Myocyte (in vitro differentiated cells): ENCODE data around the gene PRR12. TPM values are rescaled to one million over a fixed set of nuclear protein-coding genes. Genes with fewer than 3 reads are reported as not detected.

Experiments
- DNase-seq: peaks from one replicate; pipeline ENCODE4 v3.0.0-alpha.2; 2012; ENCODE audit warnings: low read depth
- polyA plus RNA-seq: library from polyadenylated mRNA; unstranded; fragments of >200 nt; gene quantifications from one replicate; pipeline ENCODE4 v1.2.1, GENCODE V29; 2012; ENCODE audit warnings: missing spikeins
- total RNA-seq: library from RNA; depleted of rRNA; stranded (reverse); fragments of >200 nt; gene quantifications from 2 replicates; pipeline ENCODE4 v1.2.3, GENCODE V29; 2014

The PRR12 gene
- total RNA-seq: 3.2 and 4.4 TPM in 2 replicates
- polyA plus RNA-seq: 11.2 TPM

GRCh38 chr19:49590971-49591730, at the start of gene PRR12:
TSS of gene PRR12 (plus strand) at chr19:49591182. CDS start at chr19:49591655, 473 bp downstream.
- DNase-seq: peak; percentile 67

GRCh38 chr19:49541914-49542313, 49.1 kb upstream of the PRR12 start:
- no peak for DNase-seq

GRCh38 chr19:49542446-49542845, 48.5 kb upstream of the PRR12 start:
- DNase-seq: no peak

GRCh38 chr19:49543032-49543431, 48.0 kb upstream of the PRR12 start:
- peak; percentile 52 for DNase-seq

- no peak for DNase-seq
Observed at GRCh38 chr19:49544154-49544553, 46.8 kb upstream of the PRR12 start.

- peak; percentile 93 for DNase-seq
Observed at GRCh38 chr19:49546825-49547565, 44.0 kb upstream of the PRR12 start.

GRCh38 chr19:49549045-49549444, 41.9 kb upstream of the PRR12 start:
- no peak for DNase-seq

- DNase-seq: no peak
Observed at GRCh38 chr19:49551531-49551930, 39.5 kb upstream of the PRR12 start.

GRCh38 chr19:49552749-49553148, 38.2 kb upstream of the PRR12 start:
- DNase-seq: no peak

- DNase-seq: no peak
Observed at GRCh38 chr19:49553451-49554271, 37.3 kb upstream of the PRR12 start.

GRCh38 chr19:49554701-49555181, 36.2 kb upstream of the PRR12 start:
- no peak for DNase-seq

GRCh38 chr19:49555600-49556411, 35.2 kb upstream of the PRR12 start:
- DNase-seq: no peak

- no peak for DNase-seq
Observed at GRCh38 chr19:49556412-49557398, 34.3 kb upstream of the PRR12 start.

- DNase-seq: no peak
Observed at GRCh38 chr19:49557641-49558325, 33.2 kb upstream of the PRR12 start.

- no peak for DNase-seq
Observed at GRCh38 chr19:49558591-49558990, 32.4 kb upstream of the PRR12 start.

- no peak for DNase-seq
Observed at GRCh38 chr19:49559443-49559842, 31.5 kb upstream of the PRR12 start.

- DNase-seq: no peak
Observed at GRCh38 chr19:49559928-49560327, 31.1 kb upstream of the PRR12 start.

GRCh38 chr19:49560358-49560900, 30.6 kb upstream of the PRR12 start:
- peak; percentile 52 for DNase-seq
